Upper lobe of right lung (tissue), 1 donor: ENCODE measurements around the gene TRAF3. TPM values are rescaled to one million over a fixed set of nuclear protein-coding genes. Genes with fewer than 3 reads are reported as not detected.
"Not testable (repeated sequence)": the region's sequence is repeated elsewhere in the genome, so short reads cannot be mapped to it uniquely, and the experiment has no call there.

Experiments
- ATAC-seq: fragments of 200-7000 bp; cut with Tn5 transposase; one replicate; pipeline ENCODE4 v1.9.1; 2020; ENCODE audit warnings: mild to moderate bottlenecking, moderate library complexity
- DNase-seq: peaks from one replicate; pipeline ENCODE4 v3.0.0-alpha.2; 2020
- H3K27ac ChIP-seq: fragments of 200-600 bp; one replicate; pipeline ENCODE4 v1.8.0; 2022
- H3K27me3 ChIP-seq: fragments of 200-600 bp; one replicate; pipeline ENCODE4 v1.8.0; 2022; ENCODE audit warnings: mild to moderate bottlenecking
- H3K36me3 ChIP-seq: fragments of 200-600 bp; one replicate; pipeline ENCODE4 v1.8.0; 2022
- H3K4me1 ChIP-seq: fragments of 200-600 bp; one replicate; pipeline ENCODE4 v1.8.0; 2022
- H3K4me3 ChIP-seq: fragments of 200-600 bp; one replicate; pipeline ENCODE4 v1.8.0; 2022; ENCODE audit warnings: mild to moderate bottlenecking
- H3K9me3 ChIP-seq: fragments of 200-600 bp; one replicate; pipeline ENCODE4 v1.8.0; 2022
- CTCF ChIP-seq: fragments of 200-600 bp; IDR thresholded peaks from one replicate; pipeline ENCODE4 v1.8.0; 2022; ENCODE audit warnings: antibody characterized with exemption
- intact Hi-C: fragments of 100-400 bp; cut with DNase I; formaldehyde crosslinking; loops from one replicate; pipeline ENCODE4 v1.11.0; 2022
- total RNA-seq: library from RNA; stranded (reverse); fragmentation: NEBNext Ultra II Directional; extraction: Animal tissue kit (Norgen Biotek cat#: 25700); gene quantifications from one replicate; pipeline ENCODE4 v1.2.1, GENCODE V29; 2021
- donor health status: DM: no; HTN: yes; CAD: no; lungs with severe emphysema.

Gene TRAF3
- total RNA-seq, 1 donor from 2014 or later = 22.3 TPM

DNA sequence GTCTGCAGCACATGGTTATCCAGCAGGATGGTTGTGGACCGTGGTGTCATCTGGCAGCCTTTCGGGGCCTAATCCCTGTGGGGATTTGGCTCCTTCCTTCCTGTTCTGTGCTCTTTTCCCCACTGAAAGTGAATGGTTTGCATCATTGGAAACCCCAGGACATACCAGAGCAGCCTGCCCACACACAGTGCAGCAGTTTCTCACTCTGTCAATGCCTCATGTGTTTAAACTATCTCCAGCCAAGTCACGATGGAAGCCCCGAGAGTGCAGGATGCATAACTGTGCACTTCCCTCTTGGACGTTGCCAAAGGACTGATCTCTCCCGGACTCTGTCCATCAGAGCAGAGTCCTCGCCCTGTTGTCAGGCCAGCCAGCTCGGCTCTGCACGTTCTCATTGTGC lies 116.2 kb downstream of the TRAF3 start:
- ATAC-seq (peak; percentile 64), DNase-seq (peak; percentile 59)

GRCh38 chr14:102896735-102897134 lies 119.5 kb downstream of the TRAF3 start:
- H3K27ac ChIP-seq, H3K4me1 ChIP-seq, H3K9me3 ChIP-seq, H3K27me3 ChIP-seq, H3K4me3 ChIP-seq, H3K36me3 ChIP-seq, intact Hi-C loops: not testable (repeated sequence)
- DNase-seq = peak; percentile 50
- peak; percentile 27 for ATAC-seq

More for the DNA sequence above, 116.2 kb downstream of the TRAF3 start:
- no peaks in the 10 kb centered on the region for H3K4me1 ChIP-seq
- no peak overlapping the region for H3K4me3 ChIP-seq
- no peak overlapping the region for H3K27ac ChIP-seq
- no peaks in the 10 kb centered on the region for H3K9me3 ChIP-seq
- no peak for TF ChIP-seq CTCF
- intact Hi-C loops = no loop called here
- peaks cover 12% of the 10 kb centered on the region for H3K36me3 ChIP-seq
- no peaks in the 10 kb centered on the region for H3K27me3 ChIP-seq

DNA sequence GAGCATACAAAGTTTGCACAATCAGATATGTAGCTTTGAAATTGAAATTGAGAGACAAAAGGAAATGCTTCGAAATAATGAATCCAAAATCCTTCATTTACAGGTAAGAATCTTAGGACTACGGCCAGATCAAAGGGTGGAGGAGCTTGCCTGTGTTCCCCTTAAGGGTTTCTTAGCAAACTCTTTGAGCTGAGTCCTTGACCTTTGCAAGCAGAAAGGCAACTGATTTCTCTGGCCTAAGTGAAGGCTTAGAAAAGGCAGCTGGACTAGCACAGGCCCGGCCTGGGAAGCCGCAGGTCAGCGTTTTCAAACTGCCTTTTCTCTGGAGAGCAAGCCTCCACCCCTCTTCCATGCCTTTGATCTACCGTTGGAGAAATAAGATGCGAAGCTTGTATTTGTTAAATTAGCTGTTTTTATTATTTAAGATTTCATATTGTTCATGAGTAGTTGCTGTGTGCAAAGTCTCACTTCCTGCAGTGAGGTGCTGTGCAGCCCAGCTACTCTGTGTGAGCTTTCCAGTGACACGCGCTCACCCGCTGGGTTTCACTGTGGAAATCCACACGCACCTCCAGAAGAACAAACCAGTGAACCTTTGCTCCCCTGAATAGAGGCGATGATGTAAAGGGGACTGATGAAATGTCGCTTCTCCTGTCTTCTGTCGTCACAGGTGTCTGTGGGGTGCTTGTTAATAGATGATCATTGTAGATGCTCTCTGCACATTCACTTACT lies 120.2 kb downstream of the TRAF3 start:
- H3K9me3 ChIP-seq = no peaks in the 10 kb centered on the region
- DNase-seq = peak; percentile 34
- intact Hi-C loops = no loop called here
- H3K27ac ChIP-seq = no peak overlapping the region
- ATAC-seq = peak; percentile 57
- no peak for TF ChIP-seq CTCF
- no peaks in the 10 kb centered on the region for H3K4me1 ChIP-seq
- H3K27me3 ChIP-seq = no peaks in the 10 kb centered on the region
- no peak overlapping the region for H3K4me3 ChIP-seq
- H3K36me3 ChIP-seq = no peaks in the 10 kb centered on the region

DNA sequence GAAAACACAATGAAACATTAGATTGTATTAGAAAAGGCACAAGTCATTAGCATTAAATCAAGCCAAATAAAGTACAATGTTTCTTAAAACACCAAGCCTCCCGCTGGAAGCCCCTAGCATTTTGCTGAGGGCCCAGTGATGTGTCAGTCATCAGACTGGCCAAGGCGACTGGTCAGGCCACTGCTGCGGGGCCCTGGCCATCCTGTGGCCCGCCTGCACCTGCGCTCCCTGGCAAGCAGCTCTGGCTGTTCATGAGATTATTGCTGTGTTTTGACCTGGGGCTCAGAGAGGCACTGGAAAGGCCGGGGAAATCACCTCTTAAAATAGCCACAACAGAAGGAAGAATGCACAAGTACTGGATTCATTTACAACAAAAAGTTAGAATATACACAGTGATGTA lies 121.0 kb downstream of the TRAF3 start:
- no peak overlapping the region for H3K4me3 ChIP-seq
- TF ChIP-seq CTCF = no peak
- DNase-seq (peak; percentile 56), ATAC-seq (no peak)
- H3K9me3 ChIP-seq = no peaks in the 10 kb centered on the region
- H3K4me1 ChIP-seq = no peaks in the 10 kb centered on the region
- H3K27me3 ChIP-seq = no peaks in the 10 kb centered on the region
- peaks cover 4% of the 10 kb centered on the region for H3K36me3 ChIP-seq
- intact Hi-C loops = no loop called here
- no peak overlapping the region for H3K27ac ChIP-seq

DNA sequence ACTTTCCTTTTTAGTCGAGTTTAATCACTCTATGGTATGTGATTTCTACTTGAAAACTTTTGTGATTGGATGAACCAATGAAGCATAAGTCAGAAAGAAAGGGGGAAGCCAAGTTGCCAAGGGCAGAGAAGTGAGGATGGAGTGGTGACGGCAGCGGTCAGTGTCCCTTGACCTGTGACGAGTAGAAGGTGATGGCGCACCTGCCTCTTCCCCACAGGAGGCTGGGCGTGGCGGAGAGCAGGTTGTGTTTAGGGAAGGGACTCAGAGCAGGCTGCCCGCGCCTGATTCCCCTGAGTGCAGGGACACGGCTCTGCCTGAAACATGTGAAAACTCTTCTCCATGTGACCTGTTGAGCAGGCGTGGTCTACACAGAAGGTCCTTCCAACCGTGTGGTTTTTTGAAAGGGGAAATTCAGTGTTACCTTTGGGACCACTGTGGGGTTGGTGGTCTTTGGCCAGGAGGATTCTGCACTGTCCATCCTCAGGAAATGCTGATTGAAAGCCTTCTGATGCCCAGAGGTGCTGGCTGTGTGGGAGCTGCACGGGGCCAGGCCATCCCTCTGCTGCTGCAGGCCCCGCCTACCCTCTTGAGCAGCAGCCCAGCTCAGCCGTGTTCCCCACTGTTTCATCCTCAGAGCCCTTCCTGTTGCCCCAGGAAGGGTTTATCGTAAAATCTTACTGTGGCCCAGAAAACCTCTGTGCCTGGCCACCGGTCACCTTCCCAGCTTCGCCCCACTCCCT lies 121.7 kb downstream of the TRAF3 start:
- H3K36me3 ChIP-seq = peaks cover 11% of the 10 kb centered on the region
- H3K27ac ChIP-seq = no peak overlapping the region
- no peak overlapping the region for H3K4me3 ChIP-seq
- no peak for ATAC-seq
- no peaks in the 10 kb centered on the region for H3K9me3 ChIP-seq
- DNase-seq = peak; percentile 56
- no peaks in the 10 kb centered on the region for H3K27me3 ChIP-seq
- intact Hi-C loops = no loop called here
- H3K4me1 ChIP-seq = no peaks in the 10 kb centered on the region
- TF ChIP-seq CTCF = no peak

GRCh38 chr14:102899516-102899900 lies 122.3 kb downstream of the TRAF3 start:
- Histone ChIP-seq H3K27me3 (no peaks in the 10 kb centered on the region), H3K4me3 (no peak overlapping the region), H3K4me1 (no peaks in the 10 kb centered on the region), H3K27ac (no peak overlapping the region), H3K9me3 (no peaks in the 10 kb centered on the region), H3K36me3 (peaks cover 12% of the 10 kb centered on the region)
- intact Hi-C loops = no loop called here
- no peak for TF ChIP-seq CTCF
- ATAC-seq (no peak), DNase-seq (peak; percentile 35)
